ENCODE measurements around the gene ZNRF1. TPM values are rescaled to one million over a fixed set of nuclear protein-coding genes. Genes with fewer than 3 reads are reported as not detected.
"Not testable (repeated sequence)": the region's sequence is repeated elsewhere in the genome, so short reads cannot be mapped to it uniquely, and the experiment has no call there.

The ZNRF1 gene
- total RNA-seq, 1 experiment from 2014 or later, result 10.5 TPM

DNA sequence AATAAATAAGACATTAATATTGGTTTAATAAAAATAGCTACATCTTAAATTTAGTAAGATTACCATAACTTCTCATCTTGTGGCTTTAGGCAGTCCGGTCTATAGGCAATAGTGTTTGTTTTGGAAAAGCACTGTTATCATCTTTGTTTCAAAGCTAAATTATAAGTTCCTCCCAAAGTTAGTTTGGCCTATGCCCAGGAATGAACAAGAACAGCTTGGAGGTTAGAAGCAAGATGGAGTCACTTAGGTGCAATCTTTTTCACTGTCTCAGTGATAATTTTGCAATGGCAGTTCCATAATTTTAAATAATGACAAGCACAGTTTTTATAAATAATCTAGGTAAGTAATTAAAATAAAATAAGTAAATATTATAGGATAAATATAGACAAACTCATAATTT lies 123.8 kb downstream of the ZNRF1 start:
- TF ChIP-seq, protein P1, sequence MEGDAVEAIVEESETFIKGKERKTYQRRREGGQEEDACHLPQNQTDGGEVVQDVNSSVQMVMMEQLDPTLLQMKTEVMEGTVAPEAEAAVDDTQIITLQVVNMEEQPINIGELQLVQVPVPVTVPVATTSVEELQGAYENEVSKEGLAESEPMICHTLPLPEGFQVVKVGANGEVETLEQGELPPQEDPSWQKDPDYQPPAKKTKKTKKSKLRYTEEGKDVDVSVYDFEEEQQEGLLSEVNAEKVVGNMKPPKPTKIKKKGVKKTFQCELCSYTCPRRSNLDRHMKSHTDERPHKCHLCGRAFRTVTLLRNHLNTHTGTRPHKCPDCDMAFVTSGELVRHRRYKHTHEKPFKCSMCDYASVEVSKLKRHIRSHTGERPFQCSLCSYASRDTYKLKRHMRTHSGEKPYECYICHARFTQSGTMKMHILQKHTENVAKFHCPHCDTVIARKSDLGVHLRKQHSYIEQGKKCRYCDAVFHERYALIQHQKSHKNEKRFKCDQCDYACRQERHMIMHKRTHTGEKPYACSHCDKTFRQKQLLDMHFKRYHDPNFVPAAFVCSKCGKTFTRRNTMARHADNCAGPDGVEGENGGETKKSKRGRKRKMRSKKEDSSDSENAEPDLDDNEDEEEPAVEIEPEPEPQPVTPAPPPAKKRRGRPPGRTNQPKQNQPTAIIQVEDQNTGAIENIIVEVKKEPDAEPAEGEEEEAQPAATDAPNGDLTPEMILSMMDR (IDR thresholded peaks at IDR 0.05; ENCODE audit: unreplicated experiment), result no peak
- POLR2A ChIA-PET, result interaction anchor here (0.7 kb wide), 1 partner anchor 23 kb away, joined by 4 read pairs; no protein-coding TSS in a partner anchor
- H3K27ac Mint-ChIP-seq (ENCODE audit: low read depth, unreplicated experiment), result no peak overlapping the region

DNA sequence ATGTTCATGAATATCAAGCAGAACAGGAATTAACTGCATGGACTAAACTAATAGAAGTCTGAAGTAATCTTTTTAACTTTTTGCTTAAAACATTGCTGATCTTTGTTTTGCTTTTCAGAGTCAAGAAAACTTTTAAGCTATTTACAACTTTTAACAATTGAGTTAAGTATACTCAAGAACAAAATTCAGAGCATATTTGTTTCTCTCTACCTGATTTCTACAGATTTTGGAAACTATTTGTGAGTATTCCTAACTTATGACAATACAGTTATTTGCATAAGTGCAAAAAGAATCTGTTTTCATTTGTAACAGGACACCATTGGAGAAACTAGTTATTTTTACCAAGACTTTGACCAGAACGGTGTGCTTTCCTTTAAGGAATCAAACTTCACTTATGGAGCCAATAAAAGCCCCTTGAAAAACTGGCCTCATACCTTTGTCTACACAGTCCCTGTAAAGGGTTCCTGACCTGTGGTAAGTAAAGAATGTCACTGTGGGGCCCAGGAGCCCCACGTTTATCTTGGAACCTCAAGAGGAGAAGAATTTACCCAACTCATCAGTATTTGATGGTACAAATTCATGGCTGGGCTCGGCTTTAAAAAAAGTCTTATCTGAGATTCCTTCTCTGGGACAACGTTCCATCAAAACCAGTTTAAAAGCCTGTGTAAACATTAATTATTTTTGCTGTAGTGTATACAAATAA lies 129.0 kb downstream of the ZNRF1 start:
- H3K27me3 Mint-ChIP-seq (ENCODE audit: insufficient read depth, unreplicated experiment), result no peaks in the 10 kb centered on the region
- POLR2A ChIA-PET, result no interaction called here
- no TSS peak for BruUV-seq (replicated peaks)
- no peak for DNase-seq (ENCODE audit: unreplicated experiment)
- H3K27ac Mint-ChIP-seq (ENCODE audit: low read depth, unreplicated experiment), result no peak overlapping the region
- TF ChIP-seq, protein P1 (IDR thresholded peaks at IDR 0.05; ENCODE audit: unreplicated experiment), result no peak
- CTCF ChIA-PET, result interaction anchor here (0.6 to 1.0 kb wide), 3 partner anchors 16 to 678 kb away, joined by 3 to 4 read pairs (median 3); no protein-coding TSS in a partner anchor
- no peaks in the 10 kb centered on the region for H3K36me3 Mint-ChIP-seq (ENCODE audit: insufficient read depth, unreplicated experiment)
- H3K9me3 Mint-ChIP-seq (ENCODE audit: unreplicated experiment), result no peaks in the 10 kb centered on the region
- H3K4me1 Mint-ChIP-seq (ENCODE audit: insufficient read depth, unreplicated experiment), result no peaks in the 10 kb centered on the region
- intact Hi-C loops (cut with micrococcal nuclease), result no loop called here
- H3K4me3 Mint-ChIP-seq (ENCODE audit: unreplicated experiment), result no peak overlapping the region

More for the DNA sequence above, 123.8 kb downstream of the ZNRF1 start:
- intact Hi-C loops (cut with micrococcal nuclease), result no loop called here
- H3K4me1 Mint-ChIP-seq (ENCODE audit: insufficient read depth, unreplicated experiment), result no peaks in the 10 kb centered on the region
- CTCF ChIA-PET, result interaction anchor here (0.6 to 5.3 kb wide), 3 partner anchors 11 to 236 kb away, joined by 3 to 30 read pairs (median 3); no protein-coding TSS in a partner anchor
- H3K9me3 Mint-ChIP-seq (ENCODE audit: unreplicated experiment), result no peaks in the 10 kb centered on the region
- H3K4me3 Mint-ChIP-seq (ENCODE audit: unreplicated experiment), result no peak overlapping the region
- no TSS peak for BruUV-seq (replicated peaks)
- H3K36me3 Mint-ChIP-seq (ENCODE audit: insufficient read depth, unreplicated experiment), result peaks cover 6% of the 10 kb centered on the region
- H3K27me3 Mint-ChIP-seq (ENCODE audit: insufficient read depth, unreplicated experiment), result no peaks in the 10 kb centered on the region
- no peak for DNase-seq (ENCODE audit: unreplicated experiment)

DNA sequence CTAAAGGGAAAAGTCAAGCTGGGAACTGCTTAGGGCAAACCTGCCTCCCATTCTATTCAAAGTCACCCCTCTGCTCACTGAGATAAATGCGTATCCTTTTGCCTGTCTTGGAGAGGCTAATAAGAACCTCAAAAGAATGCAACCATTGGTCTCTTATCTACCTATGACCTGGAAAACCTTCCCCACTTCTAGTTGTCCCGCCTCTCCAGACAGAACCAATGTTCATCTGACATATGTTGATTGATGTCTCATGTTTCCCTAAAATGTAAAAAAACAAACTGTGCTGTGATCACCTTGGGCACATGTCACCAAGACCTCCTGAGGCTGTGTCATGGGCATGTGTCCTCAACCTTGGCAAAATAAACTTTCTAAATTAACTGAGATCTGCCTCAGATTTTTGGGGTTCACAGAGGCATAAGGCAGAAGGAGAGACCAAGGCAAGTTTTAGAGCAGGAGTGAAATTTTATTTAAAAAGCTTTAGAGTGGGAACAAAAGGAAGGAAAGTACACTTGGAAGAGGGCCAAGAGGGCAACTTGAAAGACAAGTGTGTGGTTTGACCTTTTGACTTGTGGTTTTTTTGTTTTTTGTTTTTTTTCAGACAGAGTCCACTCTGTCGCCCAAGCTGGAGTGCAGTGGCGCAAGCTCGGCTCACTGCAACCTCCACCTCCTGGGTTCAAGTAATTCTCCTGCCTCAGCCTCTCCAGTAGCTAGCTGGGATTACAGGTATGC lies 130.8 kb downstream of the ZNRF1 start:
- BruUV-seq (replicated peaks); H3K9me3 Mint-ChIP-seq (ENCODE audit: unreplicated experiment); intact Hi-C loops (cut with micrococcal nuclease); H3K4me3 Mint-ChIP-seq (ENCODE audit: unreplicated experiment); H3K27ac Mint-ChIP-seq (ENCODE audit: low read depth, unreplicated experiment); H3K4me1 Mint-ChIP-seq (ENCODE audit: insufficient read depth, unreplicated experiment); H3K36me3 Mint-ChIP-seq (ENCODE audit: insufficient read depth, unreplicated experiment); H3K27me3 Mint-ChIP-seq (ENCODE audit: insufficient read depth, unreplicated experiment): not testable (repeated sequence)
- CTCF ChIA-PET, result interaction anchor here (0.8 to 1.6 kb wide), 2 partner anchors 22 to 429 kb away, joined by 3 to 5 read pairs; partner anchors contain the start of gene MLKL
- POLR2A ChIA-PET, result interaction anchor here (1.0 kb wide), 1 partner anchor 132 kb away, joined by 3 read pairs; no protein-coding TSS in a partner anchor
- DNase-seq (ENCODE audit: unreplicated experiment), result peak; percentile 46

DNA sequence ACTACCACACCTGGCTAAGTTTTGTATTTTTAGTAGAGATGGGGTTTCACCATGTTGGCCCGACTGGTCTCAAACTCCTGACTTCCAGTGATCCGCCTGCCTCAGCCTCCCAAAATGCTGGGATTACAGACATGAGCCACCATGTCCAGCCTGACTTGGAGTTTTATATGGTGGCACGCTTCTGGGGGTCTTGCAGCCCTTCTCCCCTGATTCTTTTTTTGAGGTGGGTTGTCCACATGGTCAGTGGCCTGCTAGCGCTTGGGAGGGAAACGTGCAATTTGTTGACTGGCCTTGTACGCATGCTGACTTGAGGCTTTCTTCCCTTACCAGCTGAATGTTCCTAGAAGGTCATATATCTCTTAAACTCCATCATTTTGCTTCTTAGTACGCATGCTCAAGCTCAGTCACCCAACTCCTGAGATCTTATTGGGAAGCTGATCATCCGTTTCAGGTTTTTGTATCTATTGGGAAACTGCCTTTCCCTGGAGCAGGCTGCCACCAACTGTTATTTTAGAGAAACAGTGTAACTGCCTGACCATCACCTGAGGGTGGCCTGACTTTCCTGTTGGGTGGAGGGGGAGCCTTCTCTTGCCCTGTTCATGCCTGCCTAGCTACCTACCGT lies 131.4 kb downstream of the ZNRF1 start:
- BruUV-seq (replicated peaks), result no TSS peak
- no peaks in the 10 kb centered on the region for H3K9me3 Mint-ChIP-seq (ENCODE audit: unreplicated experiment)
- no peak overlapping the region for H3K4me3 Mint-ChIP-seq (ENCODE audit: unreplicated experiment)
- no peaks in the 10 kb centered on the region for H3K4me1 Mint-ChIP-seq (ENCODE audit: insufficient read depth, unreplicated experiment)
- CTCF ChIA-PET, result interaction anchor here (0.6 to 1.6 kb wide), 5 partner anchors 132 to 430 kb away, joined by 3 to 5 read pairs (median 4); partner anchors contain the start of gene MLKL
- no peaks in the 10 kb centered on the region for H3K36me3 Mint-ChIP-seq (ENCODE audit: insufficient read depth, unreplicated experiment)
- no peaks in the 10 kb centered on the region for H3K27me3 Mint-ChIP-seq (ENCODE audit: insufficient read depth, unreplicated experiment)
- no peak overlapping the region for H3K27ac Mint-ChIP-seq (ENCODE audit: low read depth, unreplicated experiment)
- TF ChIP-seq, protein P1 (IDR thresholded peaks at IDR 0.05; ENCODE audit: unreplicated experiment), result no peak
- POLR2A ChIA-PET, result no interaction called here
- intact Hi-C loops (cut with micrococcal nuclease), result no loop called here
- peak; percentile 17 for DNase-seq (ENCODE audit: unreplicated experiment)

Measured in MCF 10A (cell line).